Measurements from ENCODE around the gene MTHFR.

Gene MTHFR

GRCh38 chr1:11839727-11840705 lies 34.3 kb upstream of the MTHFR start:
- H3K27me3 ChIP-seq (ENCODE audit: control insufficient read depth, insufficient read depth, low read length): no peaks in the 10 kb centered on the region
- H3K9ac ChIP-seq (ENCODE audit: low read depth, low read length): no peak overlapping the region
- H3K4me1 ChIP-seq (ENCODE audit: control insufficient read depth, insufficient read depth, low read length): no peaks in the 10 kb centered on the region
- H3K4me2 ChIP-seq (ENCODE audit: low read length): no peak overlapping the region
- no peak overlapping the region for H3K4me3 ChIP-seq (ENCODE audit: low read length)
- peaks cover 84% of the 10 kb centered on the region for H3K36me3 ChIP-seq (ENCODE audit: insufficient read depth, low read length)
- no peaks in the 10 kb centered on the region for H3K9me3 ChIP-seq (replicated peaks; ENCODE audit: low read length)

GRCh38 chr1:11838349-11839272 lies 32.8 kb upstream of the MTHFR start:
- H3K27me3 ChIP-seq (ENCODE audit: control insufficient read depth, insufficient read depth, low read length): no peaks in the 10 kb centered on the region
- no peak overlapping the region for H3K4me2 ChIP-seq (ENCODE audit: low read length)
- no peaks in the 10 kb centered on the region for H3K4me1 ChIP-seq (ENCODE audit: control insufficient read depth, insufficient read depth, low read length)
- no peak overlapping the region for H3K4me3 ChIP-seq (ENCODE audit: low read length)
- H3K9me3 ChIP-seq (replicated peaks; ENCODE audit: low read length): no peaks in the 10 kb centered on the region
- no peak overlapping the region for H3K9ac ChIP-seq (ENCODE audit: low read depth, low read length)
- H3K36me3 ChIP-seq (ENCODE audit: insufficient read depth, low read length): peaks cover 88% of the 10 kb centered on the region

DNA sequence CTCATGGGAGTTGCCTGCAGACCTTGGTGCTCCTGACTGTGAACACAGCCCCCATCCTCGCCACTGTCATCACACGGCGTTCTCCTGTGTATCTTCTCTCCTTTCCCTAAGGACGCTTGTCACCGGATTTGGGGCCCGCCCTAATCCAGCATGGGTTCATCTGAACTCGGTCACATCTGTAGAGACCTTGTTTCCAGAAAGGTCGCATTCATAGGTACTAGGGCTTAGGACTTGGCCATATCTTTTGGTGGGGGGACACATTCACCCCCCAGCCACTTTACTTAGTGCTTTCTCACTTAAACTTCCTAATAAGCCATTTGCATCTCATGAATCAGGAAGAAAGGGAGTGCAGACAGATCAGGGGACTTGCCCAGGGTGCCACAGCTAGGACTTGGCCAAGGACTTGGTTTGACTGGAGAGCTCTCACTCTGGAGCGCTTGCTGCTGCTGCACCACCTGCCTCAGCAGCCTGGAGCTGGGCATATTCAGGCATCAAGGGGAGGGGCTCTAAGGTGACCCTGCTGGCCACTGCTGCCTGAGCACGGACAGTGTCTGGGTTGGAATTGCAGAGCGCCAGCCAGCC lies 32.1 kb upstream of the MTHFR start:
- Histone ChIP-seq H3K9me3 (replicated peaks; ENCODE audit: low read length) (no peaks in the 10 kb centered on the region), H3K4me3 (ENCODE audit: low read length) (no peak overlapping the region), H3K4me1 (ENCODE audit: control insufficient read depth, insufficient read depth, low read length) (no peaks in the 10 kb centered on the region), H3K9ac (ENCODE audit: low read depth, low read length) (no peak overlapping the region), H3K36me3 (ENCODE audit: insufficient read depth, low read length) (peaks cover 90% of the 10 kb centered on the region), H3K4me2 (ENCODE audit: low read length) (no peak overlapping the region), H3K27me3 (ENCODE audit: control insufficient read depth, insufficient read depth, low read length) (no peaks in the 10 kb centered on the region)

- Histone ChIP-seq H3K4me1 (ENCODE audit: control insufficient read depth, insufficient read depth, low read length) (no peaks in the 10 kb centered on the region), H3K4me3 (ENCODE audit: low read length) (no peak overlapping the region), H3K27me3 (ENCODE audit: control insufficient read depth, insufficient read depth, low read length) (no peaks in the 10 kb centered on the region), H3K9me3 (replicated peaks; ENCODE audit: low read length) (no peaks in the 10 kb centered on the region), H3K9ac (ENCODE audit: low read depth, low read length) (no peak overlapping the region), H3K4me2 (ENCODE audit: low read length) (no peak overlapping the region), H3K36me3 (ENCODE audit: insufficient read depth, low read length) (peaks cover 85% of the 10 kb centered on the region)
These were observed 31.4 kb upstream of the MTHFR start for GRCh38 chr1:11836955-11837766.

DNA sequence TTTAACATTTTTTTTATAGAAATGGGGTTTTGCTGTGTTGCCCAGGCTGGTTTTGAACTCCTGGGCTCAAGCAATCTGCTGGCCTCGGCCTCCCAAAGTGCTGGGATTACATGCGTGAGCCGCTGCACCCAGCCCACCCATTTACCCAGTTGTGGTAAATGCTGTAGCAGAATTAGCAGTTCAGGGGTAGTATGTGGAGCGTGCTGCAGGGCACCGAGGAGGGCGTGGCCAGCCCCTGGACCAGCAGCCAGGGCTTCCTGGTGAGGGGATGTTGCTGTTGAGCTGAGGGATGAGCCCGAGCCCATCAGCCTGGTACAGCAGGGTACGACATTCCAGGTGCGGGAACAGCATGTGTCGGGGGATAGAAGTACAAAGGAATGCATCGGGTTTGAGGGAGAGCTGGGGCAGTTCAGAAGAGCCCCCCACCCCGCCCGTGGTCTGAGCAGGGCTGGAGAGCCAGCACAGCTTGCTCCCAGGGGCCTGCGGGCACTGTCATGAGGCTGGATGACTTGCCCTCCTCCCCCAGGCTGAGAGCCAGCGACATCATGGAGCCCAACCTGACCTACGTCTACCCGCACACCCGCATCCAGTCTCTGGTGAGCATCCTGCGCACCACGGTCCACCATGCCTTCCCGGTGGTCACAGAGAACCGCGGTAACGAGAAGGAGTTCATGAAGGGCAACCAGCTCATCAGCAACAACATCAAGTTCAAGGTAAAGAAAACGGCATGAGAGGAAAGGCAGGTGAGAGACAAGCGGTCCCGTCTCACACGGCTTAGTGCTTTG lies 29.9 kb upstream of the MTHFR start:
- H3K4me3 ChIP-seq (ENCODE audit: low read length): no peak overlapping the region
- peaks cover 81% of the 10 kb centered on the region for H3K36me3 ChIP-seq (ENCODE audit: insufficient read depth, low read length)
- H3K9me3 ChIP-seq (replicated peaks; ENCODE audit: low read length): no peaks in the 10 kb centered on the region
- no peaks in the 10 kb centered on the region for H3K4me1 ChIP-seq (ENCODE audit: control insufficient read depth, insufficient read depth, low read length)
- no peak overlapping the region for H3K9ac ChIP-seq (ENCODE audit: low read depth, low read length)
- H3K27me3 ChIP-seq (ENCODE audit: control insufficient read depth, insufficient read depth, low read length): no peaks in the 10 kb centered on the region
- H3K4me2 ChIP-seq (ENCODE audit: low read length): no peak overlapping the region

- H3K9me3 ChIP-seq (replicated peaks; ENCODE audit: low read length): no peaks in the 10 kb centered on the region
- no peak overlapping the region for H3K9ac ChIP-seq (ENCODE audit: low read depth, low read length)
- no peak overlapping the region for H3K4me2 ChIP-seq (ENCODE audit: low read length)
- peaks cover 81% of the 10 kb centered on the region for H3K36me3 ChIP-seq (ENCODE audit: insufficient read depth, low read length)
- H3K27me3 ChIP-seq (ENCODE audit: control insufficient read depth, insufficient read depth, low read length): no peaks in the 10 kb centered on the region
- no peaks in the 10 kb centered on the region for H3K4me1 ChIP-seq (ENCODE audit: control insufficient read depth, insufficient read depth, low read length)
- no peak overlapping the region for H3K4me3 ChIP-seq (ENCODE audit: low read length)
These were observed 28.1 kb upstream of the MTHFR start for GRCh38 chr1:11833900-11834299.

GRCh38 chr1:11833497-11833896 lies 27.7 kb upstream of the MTHFR start:
- Histone ChIP-seq H3K4me3 (ENCODE audit: low read length) (no peak overlapping the region), H3K9ac (ENCODE audit: low read depth, low read length) (no peak overlapping the region), H3K9me3 (replicated peaks; ENCODE audit: low read length) (no peaks in the 10 kb centered on the region), H3K36me3 (ENCODE audit: insufficient read depth, low read length) (peaks cover 82% of the 10 kb centered on the region), H3K4me1 (ENCODE audit: control insufficient read depth, insufficient read depth, low read length) (no peaks in the 10 kb centered on the region), H3K27me3 (ENCODE audit: control insufficient read depth, insufficient read depth, low read length) (no peaks in the 10 kb centered on the region), H3K4me2 (ENCODE audit: low read length) (no peak overlapping the region)

- peaks cover 84% of the 10 kb centered on the region for H3K36me3 ChIP-seq (ENCODE audit: insufficient read depth, low read length)
These were observed 26.4 kb upstream of the MTHFR start for GRCh38 chr1:11831945-11832725.

GRCh38 chr1:11828511-11828910 lies 22.7 kb upstream of the MTHFR start:
- Histone ChIP-seq H3K9me3 (replicated peaks; ENCODE audit: low read length) (no peaks in the 10 kb centered on the region), H3K4me3 (ENCODE audit: low read length) (no peak overlapping the region), H3K9ac (ENCODE audit: low read depth, low read length) (no peak overlapping the region), H3K4me2 (ENCODE audit: low read length) (no peak overlapping the region), H3K36me3 (ENCODE audit: insufficient read depth, low read length) (peaks cover 77% of the 10 kb centered on the region), H3K4me1 (ENCODE audit: control insufficient read depth, insufficient read depth, low read length) (no peaks in the 10 kb centered on the region), H3K27me3 (ENCODE audit: control insufficient read depth, insufficient read depth, low read length) (no peaks in the 10 kb centered on the region)

More at GRCh38 chr1:11831945-11832725, 26.4 kb upstream of the MTHFR start:
- no peaks in the 10 kb centered on the region for H3K4me1 ChIP-seq (ENCODE audit: control insufficient read depth, insufficient read depth, low read length)
- H3K9ac ChIP-seq (ENCODE audit: low read depth, low read length): no peak overlapping the region
- no peak overlapping the region for H3K4me2 ChIP-seq (ENCODE audit: low read length)
- no peak overlapping the region for H3K4me3 ChIP-seq (ENCODE audit: low read length)
- H3K27me3 ChIP-seq (ENCODE audit: control insufficient read depth, insufficient read depth, low read length): no peaks in the 10 kb centered on the region
- H3K9me3 ChIP-seq (replicated peaks; ENCODE audit: low read length): no peaks in the 10 kb centered on the region

DNA sequence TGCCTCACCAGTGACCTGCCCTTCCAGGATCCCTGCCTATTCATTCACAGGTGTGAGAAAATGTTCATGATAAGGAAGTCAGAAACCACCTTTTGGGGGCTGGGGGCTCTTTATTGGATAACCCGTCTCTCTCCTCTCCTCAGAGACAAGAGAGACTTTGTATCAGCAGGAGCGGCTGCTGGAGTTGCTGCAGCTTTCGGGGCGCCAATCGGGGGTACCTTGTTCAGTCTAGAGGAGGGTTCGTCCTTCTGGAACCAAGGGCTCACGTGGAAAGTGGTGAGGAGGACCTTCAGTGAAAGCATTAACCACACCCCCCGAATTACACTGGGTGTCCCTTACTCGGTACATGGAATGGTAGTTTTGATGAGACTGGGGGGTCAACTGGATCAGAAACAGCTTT lies 21.2 kb upstream of the MTHFR start:
- Histone ChIP-seq H3K36me3 (ENCODE audit: insufficient read depth, low read length) (peaks cover 75% of the 10 kb centered on the region), H3K4me2 (ENCODE audit: low read length) (no peak overlapping the region)

More for the DNA sequence above, 21.2 kb upstream of the MTHFR start:
- H3K4me1 ChIP-seq (ENCODE audit: control insufficient read depth, insufficient read depth, low read length): peaks cover 3% of the 10 kb centered on the region
- no peaks in the 10 kb centered on the region for H3K9me3 ChIP-seq (replicated peaks; ENCODE audit: low read length)
- H3K4me3 ChIP-seq (ENCODE audit: low read length): no peak overlapping the region
- no peak overlapping the region for H3K9ac ChIP-seq (ENCODE audit: low read depth, low read length)
- H3K27me3 ChIP-seq (ENCODE audit: control insufficient read depth, insufficient read depth, low read length): no peaks in the 10 kb centered on the region
